ENCODE measurements around the gene CLDN18.

CLDN18 gene

GRCh38 chr3:138063416-138063815 lies 53.5 kb downstream of the CLDN18 start:
- Mint-ChIP-seq H3K27me3 (peaks cover 18% of the 10 kb centered on the region), H3K9me3 (no peaks in the 10 kb centered on the region), H3K4me1 (ENCODE audit: low read depth) (peaks cover 17% of the 10 kb centered on the region), H3K36me3 (ENCODE audit: low read depth) (no peaks in the 10 kb centered on the region), H3K4me3 (no peak overlapping the region), H3K27ac (no peak overlapping the region)
- DNase-seq: no peak

- Mint-ChIP-seq H3K27ac (peak overlapping the region; percentile 83), H3K9me3 (no peaks in the 10 kb centered on the region), H3K4me1 (ENCODE audit: low read depth) (peaks cover 17% of the 10 kb centered on the region), H3K27me3 (peaks cover 34% of the 10 kb centered on the region), H3K4me3 (no peak overlapping the region), H3K36me3 (ENCODE audit: low read depth) (no peaks in the 10 kb centered on the region)
- no peak for DNase-seq
Observed at GRCh38 chr3:138065949-138066348, 56.0 kb downstream of the CLDN18 start.

- peaks cover 17% of the 10 kb centered on the region for H3K4me1 Mint-ChIP-seq (ENCODE audit: low read depth)
- no peaks in the 10 kb centered on the region for H3K9me3 Mint-ChIP-seq
- DNase-seq: no peak
- H3K36me3 Mint-ChIP-seq (ENCODE audit: low read depth): no peaks in the 10 kb centered on the region
- H3K27ac Mint-ChIP-seq: peak overlapping the region; percentile 83
- H3K4me3 Mint-ChIP-seq: no peak overlapping the region
- H3K27me3 Mint-ChIP-seq: peaks cover 38% of the 10 kb centered on the region
Observed at GRCh38 chr3:138066383-138066782, 56.4 kb downstream of the CLDN18 start.

GRCh38 chr3:138066972-138067371 lies 57.0 kb downstream of the CLDN18 start:
- DNase-seq: no peak
- no peaks in the 10 kb centered on the region for H3K36me3 Mint-ChIP-seq (ENCODE audit: low read depth)
- H3K9me3 Mint-ChIP-seq: no peaks in the 10 kb centered on the region
- H3K4me3 Mint-ChIP-seq: no peak overlapping the region
- peaks cover 17% of the 10 kb centered on the region for H3K4me1 Mint-ChIP-seq (ENCODE audit: low read depth)
- no peak overlapping the region for H3K27ac Mint-ChIP-seq
- H3K27me3 Mint-ChIP-seq: peaks cover 40% of the 10 kb centered on the region

- H3K27ac Mint-ChIP-seq: no peak overlapping the region
- H3K4me1 Mint-ChIP-seq (ENCODE audit: low read depth): peaks cover 17% of the 10 kb centered on the region
- no peak for DNase-seq
- no peak overlapping the region for H3K4me3 Mint-ChIP-seq
- H3K36me3 Mint-ChIP-seq (ENCODE audit: low read depth): no peaks in the 10 kb centered on the region
- no peaks in the 10 kb centered on the region for H3K9me3 Mint-ChIP-seq
- peaks cover 44% of the 10 kb centered on the region for H3K27me3 Mint-ChIP-seq
Observed at GRCh38 chr3:138068046-138068445, 58.1 kb downstream of the CLDN18 start.

GRCh38 chr3:138068579-138069174 lies 58.7 kb downstream of the CLDN18 start:
- no peaks in the 10 kb centered on the region for H3K36me3 Mint-ChIP-seq (ENCODE audit: low read depth)
- peaks cover 43% of the 10 kb centered on the region for H3K27me3 Mint-ChIP-seq
- no peak overlapping the region for H3K4me3 Mint-ChIP-seq
- peaks cover 17% of the 10 kb centered on the region for H3K4me1 Mint-ChIP-seq (ENCODE audit: low read depth)
- H3K9me3 Mint-ChIP-seq: no peaks in the 10 kb centered on the region
- peak; percentile 84 for DNase-seq
- no peak overlapping the region for H3K27ac Mint-ChIP-seq

GRCh38 chr3:138070006-138070405 lies 60.0 kb downstream of the CLDN18 start:
- Mint-ChIP-seq H3K4me3 (no peak overlapping the region), H3K4me1 (ENCODE audit: low read depth) (peaks cover 17% of the 10 kb centered on the region), H3K27me3 (peaks cover 40% of the 10 kb centered on the region), H3K9me3 (no peaks in the 10 kb centered on the region), H3K36me3 (ENCODE audit: low read depth) (no peaks in the 10 kb centered on the region), H3K27ac (no peak overlapping the region)
- no peak for DNase-seq

GRCh38 chr3:138072796-138073195 lies 62.8 kb downstream of the CLDN18 start:
- Mint-ChIP-seq H3K27ac (no peak overlapping the region), H3K4me1 (ENCODE audit: low read depth) (no peaks in the 10 kb centered on the region), H3K4me3 (no peak overlapping the region), H3K27me3 (peaks cover 46% of the 10 kb centered on the region), H3K36me3 (ENCODE audit: low read depth) (no peaks in the 10 kb centered on the region), H3K9me3 (no peaks in the 10 kb centered on the region)
- no peak for DNase-seq

GRCh38 chr3:138078096-138078495 lies 68.1 kb downstream of the CLDN18 start:
- DNase-seq: no peak
- Mint-ChIP-seq H3K27me3 (peaks cover 38% of the 10 kb centered on the region), H3K27ac (no peak overlapping the region), H3K36me3 (ENCODE audit: low read depth) (no peaks in the 10 kb centered on the region), H3K9me3 (no peaks in the 10 kb centered on the region), H3K4me3 (no peak overlapping the region), H3K4me1 (ENCODE audit: low read depth) (peaks cover 25% of the 10 kb centered on the region)

- Mint-ChIP-seq H3K4me3 (no peak overlapping the region), H3K27ac (no peak overlapping the region), H3K36me3 (ENCODE audit: low read depth) (no peaks in the 10 kb centered on the region)
Observed at GRCh38 chr3:138078901-138079344, 69.0 kb downstream of the CLDN18 start.

GRCh38 chr3:138079901-138080300 lies 69.9 kb downstream of the CLDN18 start:
- no peak for DNase-seq
- no peaks in the 10 kb centered on the region for H3K9me3 Mint-ChIP-seq
- H3K4me1 Mint-ChIP-seq (ENCODE audit: low read depth): peaks cover 28% of the 10 kb centered on the region
- H3K27me3 Mint-ChIP-seq: peaks cover 39% of the 10 kb centered on the region
- no peaks in the 10 kb centered on the region for H3K36me3 Mint-ChIP-seq (ENCODE audit: low read depth)
- no peak overlapping the region for H3K4me3 Mint-ChIP-seq
- H3K27ac Mint-ChIP-seq: no peak overlapping the region

More at GRCh38 chr3:138078901-138079344, 69.0 kb downstream of the CLDN18 start:
- no peak for DNase-seq
- Mint-ChIP-seq H3K27me3 (peaks cover 39% of the 10 kb centered on the region), H3K4me1 (ENCODE audit: low read depth) (peaks cover 28% of the 10 kb centered on the region), H3K9me3 (no peaks in the 10 kb centered on the region)

- Mint-ChIP-seq H3K4me3 (no peak overlapping the region), H3K27me3 (peaks cover 25% of the 10 kb centered on the region), H3K27ac (no peak overlapping the region), H3K9me3 (no peaks in the 10 kb centered on the region), H3K36me3 (ENCODE audit: low read depth) (no peaks in the 10 kb centered on the region), H3K4me1 (ENCODE audit: low read depth) (peaks cover 28% of the 10 kb centered on the region)
- DNase-seq: no peak
Observed at GRCh38 chr3:138081371-138082084, 71.6 kb downstream of the CLDN18 start.

- H3K9me3 Mint-ChIP-seq: no peaks in the 10 kb centered on the region
- peak overlapping the region; percentile 64 for H3K27ac Mint-ChIP-seq
- peaks cover 28% of the 10 kb centered on the region for H3K4me1 Mint-ChIP-seq (ENCODE audit: low read depth)
- H3K4me3 Mint-ChIP-seq: no peak overlapping the region
- DNase-seq: no peak
- H3K27me3 Mint-ChIP-seq: peaks cover 27% of the 10 kb centered on the region
- H3K36me3 Mint-ChIP-seq (ENCODE audit: low read depth): no peaks in the 10 kb centered on the region
Observed at GRCh38 chr3:138082085-138082991, 72.4 kb downstream of the CLDN18 start.

- H3K27me3 Mint-ChIP-seq: peaks cover 27% of the 10 kb centered on the region
- peaks cover 28% of the 10 kb centered on the region for H3K4me1 Mint-ChIP-seq (ENCODE audit: low read depth)
- peak overlapping the region; percentile 64 for H3K27ac Mint-ChIP-seq
- H3K4me3 Mint-ChIP-seq: no peak overlapping the region
- no peak for DNase-seq
- H3K9me3 Mint-ChIP-seq: no peaks in the 10 kb centered on the region
- no peaks in the 10 kb centered on the region for H3K36me3 Mint-ChIP-seq (ENCODE audit: low read depth)
Observed at GRCh38 chr3:138082992-138083386, 73.0 kb downstream of the CLDN18 start.

Measured in activated T-cell treated with anti-CD3 and anti-CD28 coated beads, Interleukin-2, amount 50 U/mL, for 24 hours (primary cell).